HG03108 (cell line): ENCODE results near the gene CPEB4.

Source experiments
- ATAC-seq: cut with Tn5 transposase; IDR thresholded peaks from one replicate; pipeline ENCODE4 v1.9.1; 2021; ENCODE audit warnings: moderate library complexity; ENCODE audit not compliant: unreplicated experiment

Gene CPEB4

DNA sequence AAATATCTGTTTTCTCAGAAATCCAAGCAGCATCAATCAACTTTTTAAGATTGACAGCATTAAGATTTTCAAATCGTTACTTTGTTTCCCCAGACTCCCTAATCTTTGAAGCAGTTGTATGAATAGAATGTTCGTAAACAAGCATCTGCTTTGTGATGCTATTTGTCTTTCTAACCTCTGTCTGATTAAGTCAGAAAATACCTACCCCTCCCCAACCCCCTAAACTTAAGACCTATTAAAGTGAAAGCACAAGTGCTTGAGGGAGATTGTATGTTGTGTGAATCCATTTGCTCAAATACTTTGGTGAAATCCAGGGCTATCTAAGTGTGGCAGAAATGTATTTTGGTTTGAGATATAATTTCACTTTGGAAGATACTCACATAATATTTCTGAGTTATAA, 53.0 kb downstream of the CPEB4 start:
- no peak for ATAC-seq

DNA sequence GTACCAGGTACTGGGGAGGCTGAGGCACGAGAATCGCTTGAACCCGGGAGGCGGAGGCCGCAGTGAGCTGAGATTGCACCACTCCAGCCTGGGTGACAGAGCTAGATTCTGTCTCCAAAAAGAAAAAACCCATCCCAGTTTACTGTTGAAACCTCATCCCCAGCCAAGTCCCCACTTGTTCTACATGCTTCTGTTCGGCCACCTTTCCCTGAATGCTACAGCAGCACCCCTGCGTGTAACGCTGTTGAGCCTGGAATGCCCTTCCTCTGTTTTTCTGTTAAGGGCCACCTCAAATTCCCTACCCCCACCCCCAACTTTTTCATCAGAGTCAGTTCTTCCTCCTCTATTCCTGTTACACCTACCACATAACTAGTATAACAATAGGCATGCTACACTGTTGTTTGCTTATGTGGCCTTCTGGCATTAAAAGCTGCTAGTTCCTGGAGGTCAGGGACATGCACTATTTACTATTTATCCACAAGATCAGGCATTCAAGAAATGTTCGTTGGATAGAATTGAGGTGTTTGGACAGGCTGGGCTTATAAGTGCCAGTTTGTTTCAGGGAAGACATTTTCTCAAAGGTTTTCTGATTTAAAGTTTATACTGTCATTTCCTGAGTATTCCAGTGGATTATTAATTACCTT, 53.7 kb downstream of the CPEB4 start:
- no peak for ATAC-seq

DNA sequence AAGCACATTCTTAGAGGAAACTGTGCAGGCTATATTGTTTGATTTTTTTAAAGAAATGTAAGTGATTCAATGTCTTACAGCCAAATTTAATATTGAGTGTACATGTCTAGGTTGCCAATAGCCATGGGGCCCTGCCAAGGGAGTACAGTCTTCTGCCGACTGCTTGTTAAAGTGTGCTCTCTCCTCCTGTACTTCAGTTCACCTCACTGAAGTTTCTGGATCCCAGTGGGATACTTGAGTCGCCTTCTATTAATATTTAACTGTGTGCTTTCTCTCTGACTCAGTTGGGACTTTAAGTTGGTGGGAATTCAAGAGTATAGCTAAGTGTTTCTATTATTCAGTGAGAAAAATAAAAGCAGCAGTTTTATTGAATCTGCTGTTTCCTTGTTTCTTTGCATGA, 56.4 kb downstream of the CPEB4 start:
- ATAC-seq: no peak

DNA sequence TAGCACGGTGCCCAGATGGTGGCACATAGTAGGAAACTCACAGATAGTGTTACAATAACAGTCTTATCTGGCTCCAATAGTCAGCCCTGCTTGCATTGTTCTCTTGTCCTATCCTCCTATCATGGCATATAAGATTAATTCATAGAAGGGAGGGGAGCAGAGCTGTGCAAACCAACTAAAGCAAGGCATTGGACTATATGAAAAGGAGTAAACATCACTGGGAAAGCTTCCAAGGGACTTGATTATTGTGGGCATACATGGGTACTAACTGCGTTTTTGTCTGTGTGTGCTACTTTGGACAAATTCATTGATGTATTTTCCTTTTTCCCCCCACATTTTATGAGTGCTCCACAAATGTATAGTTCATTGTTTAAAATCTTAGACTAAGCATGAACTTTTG, 57.0 kb downstream of the CPEB4 start:
- ATAC-seq: no peak

DNA sequence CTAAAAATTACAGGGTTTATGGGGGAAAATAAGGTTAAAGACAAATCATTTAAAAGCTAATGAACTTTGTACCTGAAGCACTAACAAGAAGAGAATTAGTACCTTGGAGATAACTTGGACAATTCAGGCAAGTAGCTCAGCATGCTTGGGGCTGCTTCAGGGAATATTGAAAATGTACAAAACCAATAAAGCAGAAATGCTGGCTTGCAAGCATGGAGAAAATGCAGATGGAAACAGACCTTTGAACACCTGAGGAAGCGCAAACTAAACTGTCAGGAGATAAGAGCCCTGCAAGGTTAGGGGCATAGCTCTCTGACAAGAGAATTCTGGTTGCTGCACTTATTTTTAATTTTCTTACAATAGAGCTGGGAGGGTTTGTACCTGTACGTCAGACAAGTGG, 58.2 kb downstream of the CPEB4 start:
- ATAC-seq: no peak

DNA sequence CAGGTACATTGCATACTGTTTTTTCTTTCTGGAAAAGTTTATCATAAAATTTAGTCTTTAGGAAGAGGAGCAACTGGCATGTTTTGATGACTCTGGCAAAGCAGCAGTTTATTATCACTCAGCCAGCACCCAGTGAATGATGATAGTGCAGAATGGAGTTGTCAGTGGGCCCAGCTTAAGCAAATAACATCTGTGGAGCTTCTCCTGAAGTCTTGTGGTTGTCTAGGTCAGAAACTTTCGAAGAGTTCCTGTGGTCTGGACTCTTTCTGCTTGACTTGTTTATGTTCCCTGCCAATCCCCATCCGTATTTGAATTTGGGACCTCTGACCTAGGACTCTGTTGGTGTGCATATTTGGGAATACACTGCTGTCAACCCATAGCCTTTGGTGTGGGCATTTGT, 62.7 kb downstream of the CPEB4 start:
- ATAC-seq: no peak

DNA sequence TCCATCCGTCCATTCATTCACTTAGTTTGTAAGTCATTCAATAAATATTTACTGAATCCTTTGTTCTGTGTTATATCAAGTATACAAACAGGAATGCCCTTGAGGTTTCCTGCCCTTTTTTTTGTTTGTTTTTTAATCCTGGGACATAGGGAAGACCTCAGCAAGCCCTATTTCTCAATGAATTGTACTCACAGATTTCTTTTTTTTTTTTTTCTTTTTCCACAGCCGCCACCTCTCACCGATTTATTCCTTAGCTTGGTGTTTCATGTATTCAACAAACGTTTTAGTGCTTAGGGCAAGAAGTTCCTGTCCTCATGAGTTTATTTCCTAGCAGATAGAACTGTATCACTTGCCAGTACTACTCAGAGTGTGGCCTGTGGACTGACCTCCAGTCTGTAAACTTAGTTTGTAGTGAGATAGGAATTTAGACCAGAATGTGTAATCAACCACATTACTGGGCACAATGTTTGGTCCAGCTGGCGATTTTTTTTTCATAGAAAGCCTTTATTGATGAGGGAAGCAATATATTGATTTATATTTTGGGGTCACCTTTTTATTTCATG, 65.5 kb downstream of the CPEB4 start:
- no peak for ATAC-seq

DNA sequence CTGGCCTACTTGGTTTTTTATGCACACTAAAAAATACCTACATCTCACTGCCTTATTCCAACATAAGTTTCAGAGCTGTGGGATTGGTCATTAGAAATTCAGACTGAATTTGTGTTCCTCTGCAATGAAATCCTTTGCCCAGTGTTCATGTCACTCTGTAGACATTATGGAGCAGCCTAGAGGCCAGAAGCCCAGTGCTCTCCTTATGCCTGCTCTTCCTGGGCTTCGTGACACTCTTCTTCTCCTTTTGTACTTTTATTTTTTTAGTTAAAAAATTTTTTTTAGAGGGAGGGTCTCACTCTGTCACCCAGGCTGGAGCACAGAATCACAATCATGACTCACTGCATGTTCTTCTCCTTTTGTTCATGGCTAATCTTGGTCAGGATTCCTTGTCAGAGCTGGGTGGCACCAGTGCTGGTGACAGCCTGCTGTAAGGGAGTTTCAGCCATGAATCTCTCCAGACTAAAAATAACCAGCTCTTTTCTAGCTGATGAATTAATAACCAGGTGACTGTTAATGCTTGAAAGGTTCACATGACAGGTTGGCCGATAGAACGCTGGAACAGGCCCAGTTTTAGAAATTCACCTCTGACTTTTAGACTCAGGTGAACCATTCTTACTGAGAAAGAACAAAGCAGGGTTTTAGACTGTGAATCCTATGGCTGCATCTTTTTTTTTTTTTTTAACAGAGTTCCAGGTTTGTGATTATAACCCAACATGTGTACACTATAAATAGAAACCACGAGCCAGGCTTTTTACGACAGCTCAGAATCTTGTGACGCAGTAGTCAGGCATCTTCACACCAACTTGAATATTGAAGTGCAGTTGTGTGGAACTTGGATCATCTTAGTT, 66.7 kb downstream of the CPEB4 start:
- no peak for ATAC-seq

DNA sequence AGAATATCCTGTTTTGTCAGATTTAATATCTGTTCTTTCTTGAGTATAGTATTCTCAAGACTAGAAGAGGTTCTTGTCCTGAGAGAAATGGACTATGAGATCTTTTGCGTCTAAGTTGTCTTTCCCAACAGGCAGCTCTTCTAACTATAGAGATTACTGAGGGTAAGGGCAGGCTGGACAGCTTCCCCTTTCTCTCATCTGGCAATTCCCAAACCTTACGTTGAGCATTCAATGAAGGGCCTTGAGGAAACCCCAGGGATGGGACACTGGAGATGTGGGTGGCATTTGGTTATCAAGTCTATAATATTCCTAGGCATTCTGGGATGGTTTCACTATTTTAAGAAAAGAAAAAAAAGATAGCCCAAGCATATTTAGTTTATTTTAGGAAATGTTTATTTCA, 72.8 kb downstream of the CPEB4 start:
- ATAC-seq: no peak

DNA sequence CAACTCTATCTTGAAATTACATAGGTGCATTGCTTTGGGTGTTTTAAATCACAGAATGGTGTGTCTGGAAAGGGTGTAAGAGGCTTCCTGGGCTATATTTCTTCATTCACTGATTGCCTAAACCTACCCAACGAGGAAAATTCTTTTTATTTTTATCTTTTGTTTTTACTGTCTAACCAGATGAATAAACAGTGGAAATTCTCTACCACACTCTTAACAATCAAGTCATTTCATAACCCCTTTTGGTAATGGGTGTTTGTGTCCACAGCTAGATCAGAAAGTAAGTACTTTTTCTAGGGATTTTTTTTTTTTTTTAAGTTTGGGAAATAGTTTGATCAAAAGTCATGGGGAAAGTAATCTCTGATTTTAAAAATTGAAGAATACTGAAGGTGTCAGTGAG, 73.3 kb downstream of the CPEB4 start:
- ATAC-seq: no peak

DNA sequence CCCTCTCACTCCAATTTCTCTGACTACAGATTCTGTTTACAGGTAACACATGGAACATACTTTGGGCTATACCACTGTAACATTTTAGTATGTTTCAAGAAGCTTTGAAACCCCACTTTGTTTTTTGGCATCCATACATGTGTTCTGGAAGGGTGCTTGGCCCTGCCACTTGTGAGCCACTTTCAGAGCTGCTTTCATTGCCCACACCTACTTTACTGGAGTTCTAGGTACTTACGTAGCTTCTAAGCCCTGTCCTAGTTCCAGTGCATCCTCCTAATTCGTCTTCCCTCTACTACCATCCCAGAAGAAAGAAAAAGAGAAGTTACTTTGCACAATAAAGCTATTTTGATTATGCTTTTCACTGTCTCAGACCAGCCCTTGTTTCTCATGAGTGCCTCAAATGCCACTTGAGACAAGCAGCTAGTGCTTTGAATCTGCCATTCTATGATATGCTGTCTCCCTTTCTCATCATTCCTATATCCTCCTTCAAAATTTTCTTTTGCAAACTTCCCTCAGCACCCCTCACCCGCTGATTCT, 74.4 kb downstream of the CPEB4 start:
- no peak for ATAC-seq

DNA sequence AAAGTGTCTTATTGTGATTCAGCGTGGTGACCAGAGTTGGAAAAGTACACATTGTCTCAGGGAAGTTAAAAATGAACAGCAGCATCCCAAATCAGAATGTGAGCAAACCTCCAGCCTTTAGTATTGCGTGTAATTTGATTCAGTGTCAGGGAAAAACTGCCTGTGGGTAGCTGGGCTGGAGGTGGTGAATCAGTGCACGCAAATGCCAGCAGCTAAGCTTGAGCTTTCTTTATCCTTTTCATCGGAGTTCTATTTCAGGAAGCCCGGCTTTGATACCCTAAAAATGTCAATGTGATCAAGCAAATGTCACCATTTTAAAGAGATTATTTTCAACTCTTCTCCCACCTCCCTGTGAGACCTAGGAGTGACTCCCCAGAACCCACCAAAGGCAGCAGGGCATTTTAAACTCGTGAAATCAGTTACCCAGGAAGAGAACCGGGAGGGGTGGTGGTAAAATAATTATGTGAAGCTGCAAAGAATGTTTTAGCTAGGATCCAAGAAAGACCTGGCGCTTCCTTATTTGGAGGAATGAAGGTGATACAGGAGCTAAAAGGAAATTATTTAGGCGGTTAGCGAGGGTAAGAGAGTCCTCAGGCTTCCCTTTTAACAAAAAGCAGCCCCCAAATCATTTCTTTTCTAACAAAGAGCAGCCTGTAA, 75.2 kb downstream of the CPEB4 start:
- ATAC-seq: no peak

DNA sequence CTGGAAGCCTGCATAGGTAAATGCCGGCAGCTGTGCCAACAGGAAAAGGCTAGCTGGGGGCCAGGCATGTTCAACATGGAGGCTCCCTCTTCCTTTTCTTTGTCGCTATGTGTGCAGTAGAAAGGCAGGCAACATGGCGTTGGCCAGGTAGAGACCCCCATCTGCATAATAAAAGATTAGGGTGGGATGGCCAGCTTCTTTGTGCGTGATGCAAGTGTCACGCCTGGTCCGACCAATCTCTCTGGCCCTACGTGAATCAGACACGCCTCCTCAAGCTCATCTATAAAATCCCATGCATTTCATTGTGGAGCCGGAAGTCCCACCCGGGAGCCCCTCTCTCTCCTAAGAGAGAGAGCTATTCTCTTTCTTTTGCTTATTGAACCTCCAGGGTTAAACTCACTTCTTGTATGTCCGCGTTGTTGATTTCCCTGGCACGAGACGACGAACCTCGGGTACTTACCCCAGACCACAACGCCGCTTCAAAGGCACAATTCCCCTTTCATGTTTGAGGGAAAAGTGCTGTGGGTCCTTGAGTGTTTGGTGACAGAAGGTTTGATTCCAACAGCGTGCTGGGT, 75.8 kb downstream of the CPEB4 start:
- no peak for ATAC-seq

DNA sequence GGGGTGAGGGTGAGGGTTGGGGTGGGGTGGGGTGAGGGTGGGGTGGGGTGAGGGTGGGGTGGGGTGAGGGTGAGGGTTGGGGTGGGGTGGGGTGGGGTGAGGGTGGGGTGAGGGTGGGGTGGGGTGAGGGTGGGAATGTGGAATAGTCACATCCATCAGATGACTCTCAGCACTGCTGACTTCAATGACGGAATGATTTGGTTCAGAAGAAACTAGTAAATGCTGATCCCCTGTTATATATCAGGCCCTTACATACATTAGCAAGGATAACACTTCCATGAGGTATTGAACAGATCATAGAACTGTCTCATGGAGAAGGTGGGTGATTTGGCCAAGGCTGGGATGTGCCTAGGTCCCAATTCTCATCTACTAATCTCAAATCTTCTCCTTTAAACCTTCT, 76.4 kb downstream of the CPEB4 start:
- ATAC-seq: no peak

DNA sequence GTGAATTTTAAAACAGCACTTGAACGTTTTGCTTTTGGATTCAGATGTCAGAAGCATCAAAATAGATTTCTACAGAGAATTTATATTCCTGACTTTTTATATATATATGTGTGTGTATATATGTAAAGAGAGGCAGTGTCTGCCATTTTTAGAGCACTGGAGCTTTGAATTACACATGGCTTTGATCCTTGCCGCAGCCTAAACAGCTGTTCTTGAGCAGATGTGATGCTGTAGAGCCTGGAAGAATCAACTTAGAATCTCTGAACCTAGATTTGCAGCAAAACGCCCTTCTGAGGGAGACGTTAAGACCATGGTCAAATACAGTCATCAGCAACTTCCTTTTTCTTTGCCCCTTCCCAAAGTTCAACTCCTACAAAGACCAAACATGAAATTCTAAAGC, 79.1 kb downstream of the CPEB4 start:
- ATAC-seq: no peak

DNA sequence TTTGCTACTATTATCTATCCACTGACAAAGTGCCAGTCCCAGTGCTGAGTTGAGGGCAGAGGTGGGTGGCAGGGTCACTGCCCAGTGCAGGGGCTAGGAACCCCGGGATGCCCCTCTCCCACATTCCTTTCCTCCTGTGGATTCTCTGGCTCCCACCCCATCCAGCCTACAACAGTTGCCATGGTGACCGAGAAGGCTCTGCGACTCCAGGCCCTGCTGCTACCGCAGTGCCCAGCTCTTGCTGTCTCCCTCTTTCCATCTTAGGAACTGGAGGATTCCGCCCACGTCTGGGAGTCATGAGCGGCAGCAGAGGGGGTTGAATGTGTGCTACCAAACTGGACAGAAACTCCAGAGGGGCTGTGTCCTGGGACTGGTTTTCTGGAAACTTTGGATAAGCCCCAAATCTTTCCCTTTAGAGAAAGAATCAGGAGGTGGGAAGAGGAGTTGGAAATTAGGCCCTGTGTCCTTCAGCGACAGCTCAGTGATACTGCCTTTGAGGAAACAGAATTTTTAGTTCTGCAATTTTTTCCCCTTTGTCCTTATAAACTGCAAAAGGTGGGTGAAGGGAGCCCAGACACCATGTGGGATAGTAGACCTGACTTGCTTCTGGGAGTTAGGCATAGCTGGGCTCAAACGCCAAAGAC, 80.1 kb downstream of the CPEB4 start:
- ATAC-seq: no peak

DNA sequence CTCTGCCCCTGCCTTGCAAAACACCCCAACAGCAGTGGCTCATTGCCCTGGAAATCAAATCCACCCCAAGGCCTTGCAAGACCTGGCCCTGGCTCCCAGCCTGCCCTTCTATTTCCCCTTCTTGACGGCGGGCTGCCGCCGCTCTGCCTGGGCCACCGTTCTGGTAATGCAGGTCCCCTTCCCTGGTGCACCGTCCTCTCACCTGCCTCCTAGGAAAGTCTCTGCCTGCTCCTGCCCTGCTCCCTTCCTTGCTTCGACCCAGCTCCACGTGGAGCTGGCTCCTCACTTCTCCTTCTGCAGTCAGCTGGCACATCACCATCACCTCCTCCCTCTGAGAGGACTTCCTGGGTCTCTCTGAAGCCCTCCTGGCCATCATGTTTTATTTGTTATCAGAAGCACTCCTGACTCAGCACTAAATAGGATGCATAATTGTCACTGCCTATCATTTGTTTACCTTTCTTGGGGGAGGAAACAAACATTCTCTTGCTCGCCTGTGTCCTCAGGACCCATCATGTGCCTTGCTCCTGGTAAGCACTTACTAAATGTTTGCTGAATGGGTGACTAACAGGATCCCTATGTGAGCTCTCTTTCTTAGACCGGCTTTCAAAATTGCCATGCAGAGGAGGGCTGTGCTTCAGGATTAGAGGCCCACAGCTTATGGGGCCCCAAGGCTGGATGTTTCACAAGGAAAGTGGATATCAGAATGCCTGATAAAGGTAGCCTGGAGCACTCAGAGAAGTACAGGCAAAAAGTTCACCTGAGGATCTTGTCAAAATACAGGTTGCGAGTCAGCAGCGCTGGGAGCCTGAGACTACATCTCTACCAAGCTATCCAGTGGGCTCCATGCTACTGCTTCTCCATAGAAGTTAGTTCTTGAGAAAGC, 81.3 kb downstream of the CPEB4 start:
- no peak for ATAC-seq

DNA sequence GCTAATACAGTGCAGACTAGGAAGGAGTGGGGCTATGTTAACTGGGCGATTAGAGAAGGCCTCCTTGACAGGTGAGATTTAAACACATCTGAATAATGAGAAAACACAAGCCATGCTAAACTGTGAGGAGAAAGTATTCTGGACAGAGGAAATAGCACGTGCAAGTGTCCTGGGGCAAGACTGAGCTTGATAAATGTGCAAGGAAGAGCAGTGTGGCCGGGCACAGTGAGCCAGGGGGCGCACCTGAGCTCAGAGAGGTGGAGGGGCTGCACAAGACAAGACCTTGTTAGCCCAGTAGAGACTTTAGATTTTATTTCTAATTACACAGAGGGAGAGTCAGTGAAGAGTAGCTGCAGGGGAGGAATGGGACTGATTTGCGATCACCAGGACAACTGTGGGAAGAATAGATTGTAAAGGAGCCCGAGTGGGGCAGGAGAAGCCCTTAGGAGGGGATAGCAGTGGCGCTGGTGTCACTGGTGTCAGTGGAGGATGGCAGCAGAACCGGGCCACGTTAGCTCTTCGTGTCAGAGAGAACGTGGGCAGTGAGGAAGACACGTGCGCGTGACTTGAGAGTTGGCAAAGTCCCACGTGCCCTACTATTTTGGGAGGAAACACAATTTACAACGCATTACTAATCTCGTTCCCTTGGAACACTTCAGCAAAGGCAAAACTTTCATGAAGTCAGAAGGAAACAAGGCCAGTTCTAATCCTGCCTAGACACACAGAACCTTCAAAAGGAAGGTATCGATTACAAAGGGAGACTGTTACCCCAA, 82.9 kb downstream of the CPEB4 start:
- no peak for ATAC-seq
